GM21619 (cell line): ENCODE results near the gene SUGCT.

ENCODE experiments used
- ATAC-seq: cut with Tn5 transposase; IDR thresholded peaks from one replicate; pipeline ENCODE4 v1.9.1; 2021; ENCODE audit not compliant: unreplicated experiment

Gene SUGCT

GRCh38 chr7:40800771-40801170, 666.0 kb downstream of the SUGCT start:
- no peak for ATAC-seq

GRCh38 chr7:40802497-40802896, 667.7 kb downstream of the SUGCT start:
- ATAC-seq: no peak

DNA sequence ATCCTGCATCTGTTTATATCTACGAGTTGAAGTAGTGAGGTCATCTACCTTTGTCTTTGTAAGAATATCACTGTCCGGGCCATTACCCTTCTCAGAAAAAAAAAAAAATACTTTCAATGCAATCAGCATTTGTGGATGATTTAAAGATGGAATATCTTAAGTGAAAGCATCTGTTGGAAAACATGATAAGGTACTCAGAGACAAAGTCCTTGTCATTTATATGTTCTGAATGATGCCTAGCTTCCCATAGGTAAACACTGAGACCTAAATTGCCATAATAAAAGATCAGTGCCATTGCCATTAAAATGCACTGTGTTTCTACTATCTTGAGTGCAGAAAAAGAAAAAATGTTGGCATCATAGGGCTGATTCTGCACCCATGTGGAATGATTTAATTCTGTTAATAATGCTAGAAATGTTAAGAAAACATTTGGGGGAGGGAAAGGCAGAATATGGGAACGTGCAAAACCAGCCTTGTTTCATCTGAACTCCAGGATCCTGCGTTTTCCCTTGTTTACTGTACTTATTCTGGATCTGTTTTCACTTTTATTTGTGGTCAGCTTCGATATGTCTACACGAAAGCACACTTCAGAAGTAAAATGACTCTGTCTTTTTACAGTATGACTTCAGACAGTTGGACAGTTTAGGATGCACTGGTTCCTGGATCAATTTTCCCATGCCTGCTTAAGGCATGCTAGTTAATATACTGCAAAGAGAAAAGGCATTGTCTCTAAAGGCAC, 669.8 kb downstream of the SUGCT start:
- no peak for ATAC-seq

DNA sequence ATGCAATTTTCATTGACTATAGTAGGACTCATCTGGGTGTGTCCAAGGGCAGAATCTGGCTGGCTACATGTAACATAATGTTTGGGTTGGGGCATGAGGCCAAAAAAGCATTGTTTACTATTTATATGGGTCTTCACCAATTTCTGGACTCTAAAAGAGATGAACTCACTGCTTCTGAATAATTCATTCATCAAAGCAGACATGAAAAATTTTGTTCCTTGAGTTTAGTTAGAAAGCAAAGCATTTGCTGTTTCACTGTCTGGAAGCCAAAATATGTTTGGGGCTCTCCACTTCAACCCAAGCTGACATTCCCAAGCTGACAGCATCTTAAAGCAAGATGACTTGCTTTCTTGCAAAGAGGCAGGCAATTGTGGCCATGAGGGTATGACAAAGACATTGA, 670.6 kb downstream of the SUGCT start:
- no peak for ATAC-seq

DNA sequence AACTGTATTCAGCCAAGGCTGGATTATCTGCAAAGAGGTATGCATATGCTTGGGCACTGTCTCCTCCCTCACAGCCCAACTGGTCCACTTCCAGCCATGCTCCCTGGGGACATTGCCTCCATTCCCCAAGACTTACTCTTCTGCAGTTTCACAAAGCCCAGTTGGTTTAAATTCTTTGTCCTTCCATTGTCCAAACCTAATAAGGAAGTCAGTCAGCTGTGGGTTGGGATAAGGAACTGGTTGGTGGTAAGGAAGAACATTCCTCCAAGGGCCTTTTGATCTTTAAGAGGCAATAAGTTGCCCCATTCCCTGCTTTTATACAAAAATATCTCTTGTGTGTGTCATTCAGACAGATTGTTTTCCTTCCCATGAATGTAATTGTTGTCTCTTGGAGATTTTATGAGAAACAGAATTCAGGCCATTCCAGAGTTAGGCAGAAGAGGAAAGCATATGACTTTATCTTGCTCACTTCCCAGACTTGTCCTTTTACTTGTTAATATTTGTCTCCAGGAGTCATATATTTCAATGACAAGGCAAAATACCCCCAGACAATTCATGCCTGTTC, 673.7 kb downstream of the SUGCT start:
- ATAC-seq: no peak

DNA sequence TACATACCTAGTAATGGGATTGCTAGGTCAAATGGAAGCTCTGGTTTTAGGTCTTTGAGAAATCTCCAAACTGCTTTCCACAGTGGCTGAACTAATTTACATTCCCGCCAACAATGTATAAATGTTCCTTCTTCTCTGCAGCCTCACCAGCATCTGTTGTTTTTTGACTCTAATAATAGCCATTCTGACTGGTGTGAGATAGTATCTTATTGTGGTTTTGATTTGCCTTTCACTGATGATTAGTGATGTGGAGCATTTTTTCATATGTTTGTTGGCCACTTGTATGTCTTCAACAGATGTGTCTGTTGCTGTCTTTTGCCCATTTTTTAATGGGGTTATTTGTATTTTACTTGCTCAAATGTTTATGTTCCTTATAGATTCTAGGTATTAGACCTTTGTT, 675.5 kb downstream of the SUGCT start:
- no peak for ATAC-seq

DNA sequence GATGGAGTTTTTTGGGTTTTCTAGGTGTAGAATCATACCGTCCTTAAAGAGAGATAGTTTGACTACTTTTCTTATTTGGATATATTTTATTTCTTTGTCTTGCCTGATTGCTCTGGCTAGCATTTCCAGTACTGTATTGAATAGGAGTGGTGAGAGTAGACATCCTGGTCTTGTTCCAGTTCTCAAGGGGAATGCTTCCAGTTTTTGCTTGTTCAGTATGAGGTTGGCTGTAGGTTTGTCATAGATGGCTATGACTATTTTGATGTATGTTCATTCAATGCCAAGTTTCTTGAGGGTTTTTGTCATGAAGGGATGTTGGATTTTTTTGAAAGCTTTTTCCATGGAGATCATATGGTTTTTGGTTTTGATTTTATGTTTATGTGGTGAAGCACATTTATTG, 676.9 kb downstream of the SUGCT start:
- no peak for ATAC-seq

DNA sequence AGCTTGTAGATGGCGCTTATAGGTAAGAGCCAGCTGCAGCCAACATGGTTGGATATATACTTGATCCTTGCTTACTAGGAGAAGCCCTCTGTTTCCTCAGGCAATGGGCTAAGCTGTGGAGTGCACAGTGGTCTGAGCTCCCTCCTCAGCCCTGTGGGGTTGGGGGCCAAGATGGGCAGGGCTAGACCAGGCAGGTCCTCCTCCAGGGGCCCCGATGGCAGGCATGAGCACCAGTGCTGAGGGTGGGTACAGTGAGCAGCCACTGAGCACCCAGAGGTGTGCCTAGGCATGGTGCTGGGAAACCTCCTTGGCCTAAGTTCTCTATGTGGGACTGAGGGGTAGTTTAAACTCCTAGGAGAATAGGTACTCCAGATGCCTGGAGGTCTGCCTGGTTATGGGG, 680.2 kb downstream of the SUGCT start:
- no peak for ATAC-seq

GRCh38 chr7:40815512-40815911, 680.7 kb downstream of the SUGCT start:
- no peak for ATAC-seq

DNA sequence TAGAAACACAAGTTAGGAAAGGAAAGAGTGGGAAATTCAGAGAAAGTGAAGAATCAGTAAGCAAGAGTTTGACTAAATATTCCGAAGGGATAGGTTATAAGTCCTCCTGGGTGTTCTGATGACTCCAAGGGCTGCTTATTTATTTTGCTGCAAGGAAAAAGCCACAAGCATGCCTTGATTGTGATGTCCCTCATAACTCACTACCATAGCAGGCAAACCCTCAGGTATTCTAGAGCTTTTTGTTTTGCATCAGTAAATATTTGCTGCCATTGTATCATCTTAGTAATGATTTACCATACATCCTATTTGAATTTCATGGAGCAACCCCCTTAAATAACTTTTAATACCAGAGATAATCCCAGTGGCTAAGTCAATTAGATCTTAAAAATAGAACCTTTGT, 688.1 kb downstream of the SUGCT start:
- ATAC-seq: no peak

DNA sequence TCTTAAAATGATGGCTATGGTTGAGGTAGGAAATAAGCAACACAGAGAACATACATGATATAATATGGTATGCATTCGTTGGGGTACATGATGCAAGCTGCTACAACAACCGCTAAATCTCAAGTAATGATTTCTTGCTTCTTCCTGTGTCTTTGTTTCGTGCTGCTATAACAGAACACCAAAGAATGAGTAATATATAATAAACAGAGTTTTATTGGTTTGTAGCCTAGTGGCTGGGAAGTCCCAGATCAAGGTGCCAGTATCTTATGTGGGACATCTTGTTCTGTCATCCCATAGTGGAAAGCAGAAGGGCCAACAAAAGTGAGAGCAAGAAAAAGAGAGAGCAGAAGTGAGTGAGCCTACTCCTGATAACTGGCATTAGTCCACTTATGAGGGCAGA, 689.7 kb downstream of the SUGCT start:
- no peak for ATAC-seq

DNA sequence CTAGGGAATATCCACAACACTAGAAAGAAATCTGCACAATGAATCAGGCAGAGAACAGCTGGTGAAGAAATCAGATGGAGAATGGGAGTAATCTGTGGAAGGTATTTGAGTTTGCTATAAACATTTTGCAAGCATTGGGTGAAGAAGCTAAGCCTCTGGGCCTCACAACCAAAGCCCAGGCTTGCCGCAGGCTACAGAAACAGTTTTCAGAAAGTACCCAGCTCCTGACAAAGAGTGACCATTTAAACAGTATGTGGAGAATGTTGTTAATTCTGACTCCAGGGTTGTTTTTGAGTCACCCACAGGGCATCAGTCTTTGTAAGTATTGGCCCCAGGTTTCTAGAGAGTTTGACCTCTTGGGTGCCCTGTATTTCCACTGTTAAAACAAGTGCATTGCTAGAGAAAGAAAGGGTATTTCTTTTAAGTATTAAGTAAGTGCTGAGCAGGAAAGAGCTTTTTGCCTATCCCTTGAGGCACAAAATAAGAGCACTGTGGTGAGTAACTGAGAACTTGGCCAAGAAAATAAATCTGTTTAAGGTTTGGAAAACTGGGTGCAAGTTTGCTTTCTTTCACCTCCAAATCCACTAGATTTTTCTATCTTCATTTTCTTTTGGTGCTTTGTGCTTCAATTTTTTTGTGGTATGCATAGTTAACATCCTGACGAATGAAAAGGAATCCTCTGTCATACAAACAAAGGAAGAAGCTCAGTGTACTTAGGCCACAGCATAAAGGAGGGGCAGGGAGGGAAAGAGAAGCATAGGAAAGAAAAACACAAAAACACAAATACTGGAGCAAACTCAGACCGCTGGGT, 691.8 kb downstream of the SUGCT start:
- no peak for ATAC-seq

- ATAC-seq: no peak
These were observed 692.6 kb downstream of the SUGCT start for GRCh38 chr7:40827222-40828085.

- ATAC-seq: no peak
These were observed 694.1 kb downstream of the SUGCT start for GRCh38 chr7:40828686-40829600.

DNA sequence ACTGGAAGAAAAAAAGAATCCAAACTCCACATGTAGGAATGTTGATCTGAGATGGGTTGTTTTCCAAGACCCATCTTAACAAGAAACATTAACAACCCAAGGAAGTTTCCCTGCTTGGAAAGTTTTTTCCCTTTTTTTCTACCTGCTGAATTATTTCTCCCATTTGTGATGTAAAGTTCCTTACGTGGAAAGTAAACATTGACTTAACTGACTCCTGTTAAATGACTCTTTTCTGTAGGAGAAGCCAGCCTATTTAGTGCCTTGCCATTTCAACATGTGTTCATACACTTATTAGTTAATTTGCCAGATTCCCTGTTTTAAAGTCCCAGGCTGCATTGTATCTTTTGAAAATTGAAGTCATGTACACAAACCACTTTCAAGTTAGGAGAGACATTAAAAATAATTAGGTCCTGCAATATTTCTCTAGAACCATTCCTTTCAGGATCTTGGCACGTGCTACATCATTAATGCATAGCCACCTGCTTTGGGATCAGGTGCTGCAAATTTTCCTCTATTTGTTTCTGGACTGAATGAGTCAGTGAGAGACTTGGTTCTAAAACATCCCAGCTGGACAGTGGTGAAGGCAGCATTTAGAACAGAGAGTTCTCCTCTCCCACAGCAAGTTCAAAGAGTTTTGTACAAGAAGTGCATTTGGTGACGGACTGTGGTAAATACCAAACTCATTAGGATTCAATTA, 698.5 kb downstream of the SUGCT start:
- ATAC-seq: no peak

DNA sequence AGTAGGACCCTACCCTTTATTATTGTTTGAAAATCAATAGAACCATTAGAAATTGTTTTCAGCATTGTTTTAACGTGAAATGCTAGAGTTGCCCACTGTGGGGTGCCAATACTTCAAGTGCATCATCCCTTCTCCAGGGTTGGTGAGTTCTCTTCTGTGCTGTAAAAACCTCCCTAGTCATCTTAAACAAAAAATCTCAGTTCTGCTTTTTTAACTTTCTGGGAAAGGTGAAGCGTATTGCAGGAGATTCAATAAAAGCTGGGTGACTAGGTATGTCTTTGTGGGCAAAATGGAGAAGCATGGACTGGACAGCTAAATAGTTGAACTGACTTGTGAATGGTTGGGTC, 699.1 kb downstream of the SUGCT start:
- no peak for ATAC-seq

GRCh38 chr7:40836218-40836617, 701.4 kb downstream of the SUGCT start:
- ATAC-seq: no peak

DNA sequence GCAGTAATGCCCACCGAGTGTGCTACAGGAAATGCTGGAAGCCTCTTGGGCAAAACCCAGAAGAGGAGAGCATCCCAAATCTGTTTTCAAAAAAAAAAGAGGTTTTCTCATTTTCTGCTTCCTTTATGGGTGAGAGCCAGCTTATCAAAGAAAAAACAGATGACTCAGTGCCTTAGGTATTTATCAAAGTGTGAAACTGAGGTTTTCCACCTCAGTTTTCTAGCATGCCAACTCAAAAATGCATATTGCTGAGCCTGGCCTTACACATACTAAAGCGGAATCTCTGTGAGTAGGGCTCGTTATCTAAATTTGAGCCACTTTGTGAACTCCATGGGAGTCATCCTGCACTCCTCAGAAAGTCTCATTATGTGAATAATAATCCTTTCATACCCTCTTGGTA, 705.1 kb downstream of the SUGCT start:
- no peak for ATAC-seq

DNA sequence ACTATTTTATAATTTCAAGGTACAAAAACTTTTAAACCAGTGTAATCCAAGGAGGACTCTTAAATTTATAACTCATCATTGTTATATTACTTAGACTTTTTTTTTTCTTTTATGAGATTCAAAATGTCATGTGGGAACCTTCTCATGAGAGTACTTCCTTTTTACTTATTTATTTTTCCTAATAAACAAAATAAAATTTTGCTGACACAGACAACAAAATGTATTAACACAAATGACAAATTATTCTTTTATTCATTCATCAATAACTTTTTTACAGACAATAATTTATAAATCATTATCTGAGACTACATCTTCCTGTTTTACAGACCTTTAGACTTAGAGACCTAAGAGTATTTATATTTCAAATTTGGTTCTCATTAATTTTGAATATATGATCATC, 706.2 kb downstream of the SUGCT start:
- no peak for ATAC-seq

DNA sequence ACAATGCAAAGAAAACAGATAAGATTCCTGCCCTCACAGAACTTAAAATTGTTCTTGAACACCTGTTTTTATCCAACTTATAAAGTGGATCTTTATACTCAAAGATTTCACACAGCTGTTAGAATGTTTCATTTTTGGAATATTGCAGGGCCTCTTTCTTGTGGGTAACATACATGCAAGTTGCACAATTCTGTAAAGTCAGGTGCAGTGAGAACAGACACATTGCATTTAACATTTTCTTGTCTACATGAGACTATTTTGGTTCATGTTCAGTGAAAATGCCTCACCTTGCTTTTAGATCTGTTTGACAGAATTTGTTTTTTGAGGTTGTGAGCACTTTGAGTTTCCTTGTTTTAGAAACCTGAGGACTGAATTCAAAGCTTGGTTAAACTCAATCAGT, 707.8 kb downstream of the SUGCT start:
- ATAC-seq: no peak
